HUDEP-2 (cell line): ENCODE results near the gene CCR8.

Experiments used
- DNase-seq, 76 experiments: peaks; one replicate each; lab custom pipeline; 2025; ENCODE audit not compliant: unreplicated experiment in 76 of 76; lab: John Stamatoyannopoulos, UW

CCR8 gene

GRCh38 chr3:39329493-39329892, at the start of gene CCR8:
Gene CCR8, plus strand, starts transcription at chr3:39329709. Its CDS starts 2,623 bp downstream, at chr3:39332332.
- DNase-seq: no peak

- no peak for DNase-seq
Observed at GRCh38 chr3:39279745-39280517, 49.6 kb upstream of the CCR8 start, which contains the start of gene CX3CR1. Gene CX3CR1, minus strand, starts transcription at chr3:39280036. Its CDS starts 13,527 bp downstream, at chr3:39266509.

GRCh38 chr3:39280571-39280970, 48.9 kb upstream of the CCR8 start:
- no peak for DNase-seq

- DNase-seq: no peak
Observed at GRCh38 chr3:39281533-39281932, 48.0 kb upstream of the CCR8 start.

- no peak for DNase-seq
Observed at GRCh38 chr3:39282057-39282456, 47.5 kb upstream of the CCR8 start.

GRCh38 chr3:39284457-39284881, 45.0 kb upstream of the CCR8 start:
- no peak for DNase-seq

GRCh38 chr3:39285332-39285731, 44.2 kb upstream of the CCR8 start:
- DNase-seq: no peak

GRCh38 chr3:39286771-39287170, 42.7 kb upstream of the CCR8 start:
- DNase-seq: no peak

GRCh38 chr3:39287216-39288164, 42.0 kb upstream of the CCR8 start:
- no peak for DNase-seq

- peak in 67 of 76 experiments; percentile 8 to 76 (median 46) for DNase-seq
Observed at GRCh38 chr3:39288300-39288808, 41.2 kb upstream of the CCR8 start.

- no peak for DNase-seq
Observed at GRCh38 chr3:39289107-39289506, 40.4 kb upstream of the CCR8 start.

- DNase-seq: no peak
Observed at GRCh38 chr3:39290255-39290654, 39.3 kb upstream of the CCR8 start.

- peak in 59 of 76 experiments; percentile 4 to 76 (median 40) for DNase-seq
Observed at GRCh38 chr3:39291903-39292329, 37.6 kb upstream of the CCR8 start.

- DNase-seq: no peak
Observed at GRCh38 chr3:39292961-39293360, 36.5 kb upstream of the CCR8 start.

GRCh38 chr3:39294446-39295183, 34.9 kb upstream of the CCR8 start:
- no peak for DNase-seq

- DNase-seq: no peak
Observed at GRCh38 chr3:39295184-39295775, 34.2 kb upstream of the CCR8 start.

GRCh38 chr3:39296197-39297077, 33.1 kb upstream of the CCR8 start:
- no peak for DNase-seq

- no peak for DNase-seq
Observed at GRCh38 chr3:39299279-39299678, 30.2 kb upstream of the CCR8 start.

GRCh38 chr3:39302178-39302577, 27.3 kb upstream of the CCR8 start:
- no peak for DNase-seq
